HCT116 (cell line): Measurements from ENCODE around the gene TCP1. TPM values are rescaled to one million over a fixed set of nuclear protein-coding genes. Genes with fewer than 3 reads are reported as not detected.

ENCODE experiments used
- ATAC-seq: fragments of 200-7000 bp; cut with Tn5 transposase; 2 replicates; pipeline ENCODE4 v1.9.1; 2020; ENCODE audit warnings: mild to moderate bottlenecking, moderate library complexity
- BruUV-seq: library from RNA; stranded (reverse); fragments of 400-500 nt; replicated peaks from 2 replicates; lab custom pipeline; 2021; lab: Mats Ljungman, UMichigan
- CTCF ChIA-PET: fragments of 300-600 bp; sonication (Branson Sonifier 250); formaldehyde crosslinking; loops from one replicate; lab custom pipeline; 2021; ENCODE audit warnings: antibody characterized with exemption; lab: Charles Lee
- POLR2A ChIA-PET: fragments of 300-600, 350-600 bp; sonication (Branson Sonifier 250); formaldehyde crosslinking; loops from one replicate; lab custom pipeline; 2021; ENCODE audit warnings: antibody characterized with exemption; lab: Charles Lee
- RAD21 ChIA-PET, 2 experiments: fragments of 300-600 bp; sonication (Branson Sonifier 250); formaldehyde crosslinking; loops; one replicate each; lab custom pipeline; 2023; ENCODE audit warnings: low total read pairs in 2 of 2; ENCODE audit not compliant: uncharacterized antibody in 2 of 2, unreplicated experiment in 2 of 2, low non-redundant PET in 1 of 2; lab: Charles Lee
- DNase-seq: peaks from one replicate; pipeline ENCODE4 v3.0.0-alpha.2; 2010; ENCODE audit warnings: low read depth, low spot score
- H2AFZ ChIP-seq: fragments of 200-600 bp; shearing (Covaris generic), sonication (generic); 2 replicates; pipeline ENCODE4 v1.6.1; 2017; ENCODE audit warnings: low read depth, mixed run types, mixed read lengths, antibody characterized with exemption, low read length; ENCODE audit not compliant: poor library complexity, severe bottlenecking
- H3K27ac ChIP-seq: 2 replicates; pipeline ENCODE4 v1.5.1; 2012; ENCODE audit warnings: low read depth, low read length
- H3K27me3 ChIP-seq: fragments of 200-600 bp; sonication (generic); 2 replicates; pipeline ENCODE4 v1.6.1; 2016; ENCODE audit warnings: mixed run types, low read length, mixed read lengths; ENCODE audit not compliant: insufficient read depth
- H3K36me3 ChIP-seq, 2 experiments: fragments of 200-500 bp in 1 of 2; fragments of 200-600 bp in 1 of 2; sonication (Bioruptor generic) in 1 of 2; sonication (generic) in 1 of 2; 2 replicates each; pipeline versions ENCODE4 v1.5.1 to v1.6.1; 2014 to 2016; ENCODE audit warnings: low read length in 2 of 2, inconsistent platforms in 1 of 2, mixed read lengths in 1 of 2, mixed run types in 1 of 2; ENCODE audit not compliant: insufficient read depth in 2 of 2, control insufficient read depth in 1 of 2
- H3K4me1 ChIP-seq, 2 experiments: fragments of 200-600 bp in 1 of 2; sonication (generic) in 1 of 2; 2 replicates each; pipeline versions ENCODE4 v1.5.1 to v1.6.1; 2012 to 2017; ENCODE audit warnings: low read length in 2 of 2, inconsistent platforms in 1 of 2, mild to moderate bottlenecking in 1 of 2, mixed read lengths in 1 of 2, mixed run types in 1 of 2, moderate library complexity in 1 of 2; ENCODE audit not compliant: insufficient read depth in 2 of 2, control insufficient read depth in 1 of 2
- H3K4me2 ChIP-seq: fragments of 200-600 bp; sonication (generic); 2 replicates; pipeline ENCODE4 v1.6.1; 2017; ENCODE audit warnings: mixed run types, low read length, mixed read lengths
- H3K4me3 ChIP-seq, 2 experiments: fragments of 200-600 bp in 1 of 2; sonication (generic) in 1 of 2; replicated peaks in 1 of 2; 2 replicates each; pipeline ENCODE4 v1.5.1; 2011 to 2016; ENCODE audit warnings: low read length in 2 of 2, control low read depth in 1 of 2, low read depth in 1 of 2, mild to moderate bottlenecking in 1 of 2, mixed read lengths in 1 of 2, mixed run types in 1 of 2
- H3K79me2 ChIP-seq: fragments of 200-600 bp; sonication (generic); 2 replicates; pipeline ENCODE4 v1.6.1; 2017; ENCODE audit warnings: mild to moderate bottlenecking, mixed run types, low read length, moderate library complexity, mixed read lengths; ENCODE audit not compliant: insufficient read depth
- H3K9ac ChIP-seq: fragments of 200-600 bp; sonication (generic); 2 replicates; pipeline ENCODE4 v1.6.1; 2016; ENCODE audit warnings: low read length, mixed read lengths
- H3K9me2 ChIP-seq: fragments of 200-600 bp; sonication (generic), shearing (Covaris generic); 2 replicates; pipeline ENCODE4 v1.6.1; 2017; ENCODE audit warnings: mixed run types, mild to moderate bottlenecking, moderate library complexity; ENCODE audit not compliant: insufficient read depth
- H3K9me3 ChIP-seq, 2 experiments: fragments of 200-500 bp in 1 of 2; fragments of 200-600 bp in 1 of 2; sonication (Bioruptor generic) in 1 of 2; sonication (generic) in 1 of 2; 2 replicates each; pipeline ENCODE4 v1.6.1; 2014 to 2017; ENCODE audit warnings: low read length in 2 of 2, mixed read lengths in 2 of 2, inconsistent platforms in 1 of 2, low read depth in 1 of 2, mild to moderate bottlenecking in 1 of 2, mixed run types in 1 of 2, moderate library complexity in 1 of 2; ENCODE audit not compliant: control insufficient read depth in 1 of 2, insufficient read depth in 1 of 2
- H4K20me1 ChIP-seq: fragments of 200-600 bp; sonication (generic), shearing (Covaris generic); 2 replicates; pipeline ENCODE4 v1.6.1; 2017; ENCODE audit warnings: mixed run types, mild to moderate bottlenecking, moderate library complexity; ENCODE audit not compliant: insufficient read depth
- FOSL1 ChIP-seq: IDR thresholded peaks from 2 replicates; pipeline ENCODE4 v1.6.1; 2012; ENCODE audit warnings: low read depth
- JUND ChIP-seq: IDR thresholded peaks from 2 replicates; pipeline ENCODE4 v1.6.1; 2012
- POLR2AphosphoS5 ChIP-seq: IDR thresholded peaks from 2 replicates; pipeline ENCODE4 v1.6.1; 2011; ENCODE audit warnings: mild to moderate bottlenecking, low read depth, low read length, moderate library complexity
- RAD21 ChIP-seq: IDR thresholded peaks from 2 replicates; pipeline ENCODE4 v1.6.1; 2012; ENCODE audit warnings: low read depth, mild to moderate bottlenecking
- YY1 ChIP-seq: IDR thresholded peaks from 2 replicates; pipeline ENCODE4 v1.6.1; 2011; ENCODE audit warnings: low read length, low read depth, moderate library complexity, mild to moderate bottlenecking; ENCODE audit not compliant: insufficient replicate concordance; ENCODE audit errors: extremely low read depth
- ZFX ChIP-seq: fragments of 450-650 bp; IDR thresholded peaks from 2 replicates; pipeline ENCODE4 v1.6.1; 2017
- intact Hi-C: fragments of 100-400 bp; cut with micrococcal nuclease; formaldehyde crosslinking; loops from 2 replicates; pipeline ENCODE4 v1.10.0; 2022
- total RNA-seq: library from RNA; stranded (reverse); gene quantifications from one replicate; pipeline ENCODE4 v1.2.1, GENCODE V29; 2021; ENCODE audit not compliant: unreplicated experiment
- TF ChIP-seq, protein P1 (sequence below): IDR thresholded peaks from 2 replicates; pipeline ENCODE4 v1.6.1; 2012; ENCODE audit warnings: low read depth
- TF ChIP-seq, protein P2 (sequence below): IDR thresholded peaks from 2 replicates; pipeline ENCODE4 v1.6.1; 2012

The TCP1 gene
- total RNA-seq, 1 experiment from 2014 or later = 447 TPM

DNA sequence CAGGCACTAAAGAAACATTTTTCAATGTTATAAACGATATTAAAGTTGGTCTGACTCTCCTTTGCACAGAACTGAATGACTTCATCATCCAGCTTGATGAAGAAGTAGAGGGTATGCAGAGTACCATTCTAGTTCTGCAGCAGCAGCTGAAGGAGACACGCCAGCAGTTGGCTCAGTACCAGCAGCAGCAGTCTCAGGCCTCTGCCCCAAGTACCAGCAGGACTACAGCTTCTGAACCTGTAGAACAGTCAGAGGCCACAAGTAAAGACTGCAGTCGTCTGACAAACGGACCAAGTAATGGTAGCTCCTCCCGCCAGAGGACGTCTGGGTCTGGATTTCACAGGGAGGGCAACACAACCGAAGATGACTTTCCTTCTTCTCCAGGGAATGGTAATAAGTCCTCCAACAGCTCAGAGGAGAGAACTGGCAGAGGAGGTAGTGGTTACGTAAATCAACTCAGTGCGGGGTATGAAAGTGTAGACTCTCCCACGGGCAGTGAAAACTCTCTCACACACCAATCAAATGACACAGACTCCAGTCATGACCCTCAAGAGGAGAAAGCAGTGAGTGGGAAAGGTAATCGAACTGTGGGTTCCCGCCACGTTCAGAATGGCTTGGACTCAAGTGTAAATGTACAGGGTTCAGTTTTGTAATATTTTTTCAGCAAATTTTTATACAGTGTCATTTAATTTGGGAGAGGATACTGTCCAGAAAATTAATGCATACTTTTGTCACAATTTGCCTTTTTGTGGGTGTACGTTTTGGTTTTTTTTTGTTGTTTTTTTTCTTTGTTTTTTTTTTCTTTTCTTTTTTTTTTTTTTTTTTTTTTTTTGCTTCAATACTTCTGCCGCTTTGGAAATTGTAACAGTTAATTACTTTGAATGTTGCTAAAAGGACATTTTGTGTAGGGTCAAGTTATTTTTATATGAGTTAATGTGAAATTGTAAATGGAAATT, 34.2 kb downstream of the TCP1 start:
- intact Hi-C loops = no loop called here
- no TSS peak for BruUV-seq
- Histone ChIP-seq H3K4me2 (no peak overlapping the region), H3K9me3 (no peaks in the 10 kb centered on the region), H3K27ac (no peak overlapping the region), H3K79me2 (peaks cover 52% of the 10 kb centered on the region), H3K4me3 (no peak overlapping the region), H4K20me1 (peaks cover 2% of the 10 kb centered on the region; the same call in 1 of the 2 replicates), H2AFZ (no peak overlapping the region), H3K9me2 (no peaks in the 10 kb centered on the region), H3K4me1 (peaks cover 0 to 24% of the 10 kb centered on the region in 2 experiments; a peak in 2 of 4 replicates), H3K9ac (no peak overlapping the region), H3K27me3 (no peaks in the 10 kb centered on the region), H3K36me3 (peaks cover 36 to 51% of the 10 kb centered on the region in 2 experiments)
- TF ChIP-seq RAD21 (no peak), FOSL1 (no peak), ZFX (no peak), YY1 (no peak), POLR2AphosphoS5 (0 out of 2 replicates have a peak, but pooled peaks have one; percentile 16), JUND (no peak)
- TF ChIP-seq, protein P1, sequence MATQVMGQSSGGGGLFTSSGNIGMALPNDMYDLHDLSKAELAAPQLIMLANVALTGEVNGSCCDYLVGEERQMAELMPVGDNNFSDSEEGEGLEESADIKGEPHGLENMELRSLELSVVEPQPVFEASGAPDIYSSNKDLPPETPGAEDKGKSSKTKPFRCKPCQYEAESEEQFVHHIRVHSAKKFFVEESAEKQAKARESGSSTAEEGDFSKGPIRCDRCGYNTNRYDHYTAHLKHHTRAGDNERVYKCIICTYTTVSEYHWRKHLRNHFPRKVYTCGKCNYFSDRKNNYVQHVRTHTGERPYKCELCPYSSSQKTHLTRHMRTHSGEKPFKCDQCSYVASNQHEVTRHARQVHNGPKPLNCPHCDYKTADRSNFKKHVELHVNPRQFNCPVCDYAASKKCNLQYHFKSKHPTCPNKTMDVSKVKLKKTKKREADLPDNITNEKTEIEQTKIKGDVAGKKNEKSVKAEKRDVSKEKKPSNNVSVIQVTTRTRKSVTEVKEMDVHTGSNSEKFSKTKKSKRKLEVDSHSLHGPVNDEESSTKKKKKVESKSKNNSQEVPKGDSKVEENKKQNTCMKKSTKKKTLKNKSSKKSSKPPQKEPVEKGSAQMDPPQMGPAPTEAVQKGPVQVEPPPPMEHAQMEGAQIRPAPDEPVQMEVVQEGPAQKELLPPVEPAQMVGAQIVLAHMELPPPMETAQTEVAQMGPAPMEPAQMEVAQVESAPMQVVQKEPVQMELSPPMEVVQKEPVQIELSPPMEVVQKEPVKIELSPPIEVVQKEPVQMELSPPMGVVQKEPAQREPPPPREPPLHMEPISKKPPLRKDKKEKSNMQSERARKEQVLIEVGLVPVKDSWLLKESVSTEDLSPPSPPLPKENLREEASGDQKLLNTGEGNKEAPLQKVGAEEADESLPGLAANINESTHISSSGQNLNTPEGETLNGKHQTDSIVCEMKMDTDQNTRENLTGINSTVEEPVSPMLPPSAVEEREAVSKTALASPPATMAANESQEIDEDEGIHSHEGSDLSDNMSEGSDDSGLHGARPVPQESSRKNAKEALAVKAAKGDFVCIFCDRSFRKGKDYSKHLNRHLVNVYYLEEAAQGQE = no peak
- TF ChIP-seq, protein P2, sequence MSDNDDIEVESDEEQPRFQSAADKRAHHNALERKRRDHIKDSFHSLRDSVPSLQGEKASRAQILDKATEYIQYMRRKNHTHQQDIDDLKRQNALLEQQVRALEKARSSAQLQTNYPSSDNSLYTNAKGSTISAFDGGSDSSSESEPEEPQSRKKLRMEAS = no peak
- POLR2A ChIA-PET = no interaction called here
- CTCF ChIA-PET = no interaction called here
- DNase-seq (no peak), ATAC-seq (no peak)
- RAD21 ChIA-PET = no interaction called here
